ENCODE data around the gene SNRNP35.

- TF ChIP-seq CTCF (IDR thresholded peaks at IDR 0.05) (no peak), POLR2A (IDR thresholded peaks at IDR 0.05) (no peak)
These were observed 11.6 kb upstream of the SNRNP35 start for GRCh38 chr12:123446333-123446713.

All from Peyer's patch (tissue), 4 donors.